ENCODE measurements around the gene GET3.

DNA sequence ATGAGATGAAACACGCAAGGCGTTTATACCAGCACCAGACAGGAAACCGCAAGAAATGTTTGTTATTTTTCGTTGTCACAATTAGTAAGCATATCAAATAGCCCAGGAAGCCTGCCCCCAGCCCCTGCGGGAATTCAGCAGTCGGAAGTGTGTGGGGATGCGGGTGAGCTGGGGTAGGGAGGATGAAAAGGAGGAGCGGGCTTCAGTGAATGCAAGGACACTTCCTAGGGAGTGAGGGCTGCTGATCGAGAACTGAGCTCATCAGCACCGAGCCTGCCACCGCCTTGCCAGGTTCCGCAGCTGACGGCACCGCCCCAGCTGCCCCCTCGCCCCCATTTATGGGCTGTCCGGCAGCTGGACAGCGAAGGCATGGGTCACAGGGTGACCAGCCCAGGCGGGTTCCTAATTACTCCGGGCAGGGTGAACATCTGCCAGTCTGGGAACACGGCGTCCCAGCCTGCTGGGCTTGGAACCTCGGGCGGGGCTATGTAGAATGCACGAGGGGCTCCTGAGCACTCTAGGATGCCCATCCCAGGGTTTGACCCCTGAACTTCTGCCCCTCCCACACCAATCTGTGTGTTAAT is 12.7 kb downstream of the GET3 start:
- TF ChIP-seq, protein P1, sequence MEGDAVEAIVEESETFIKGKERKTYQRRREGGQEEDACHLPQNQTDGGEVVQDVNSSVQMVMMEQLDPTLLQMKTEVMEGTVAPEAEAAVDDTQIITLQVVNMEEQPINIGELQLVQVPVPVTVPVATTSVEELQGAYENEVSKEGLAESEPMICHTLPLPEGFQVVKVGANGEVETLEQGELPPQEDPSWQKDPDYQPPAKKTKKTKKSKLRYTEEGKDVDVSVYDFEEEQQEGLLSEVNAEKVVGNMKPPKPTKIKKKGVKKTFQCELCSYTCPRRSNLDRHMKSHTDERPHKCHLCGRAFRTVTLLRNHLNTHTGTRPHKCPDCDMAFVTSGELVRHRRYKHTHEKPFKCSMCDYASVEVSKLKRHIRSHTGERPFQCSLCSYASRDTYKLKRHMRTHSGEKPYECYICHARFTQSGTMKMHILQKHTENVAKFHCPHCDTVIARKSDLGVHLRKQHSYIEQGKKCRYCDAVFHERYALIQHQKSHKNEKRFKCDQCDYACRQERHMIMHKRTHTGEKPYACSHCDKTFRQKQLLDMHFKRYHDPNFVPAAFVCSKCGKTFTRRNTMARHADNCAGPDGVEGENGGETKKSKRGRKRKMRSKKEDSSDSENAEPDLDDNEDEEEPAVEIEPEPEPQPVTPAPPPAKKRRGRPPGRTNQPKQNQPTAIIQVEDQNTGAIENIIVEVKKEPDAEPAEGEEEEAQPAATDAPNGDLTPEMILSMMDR (IDR thresholded peaks at IDR 0.05): no peak
- TF ChIP-seq POLR2AphosphoS5 (IDR thresholded peaks at IDR 0.05; ENCODE audit: insufficient read depth in 1 of 2, low read depth in 1 of 2): no peak
- no peak for TF ChIP-seq POLR2A (IDR thresholded peaks at IDR 0.05)
